ENCODE results near the gene TMUB2. TPM values are rescaled to one million over a fixed set of nuclear protein-coding genes. Genes with fewer than 3 reads are reported as not detected.

TMUB2 gene
- 34.5 to 43.3 TPM (median 42.7 TPM) in 5 replicates for total RNA-seq (2022; extraction: Qiagen RNA extraction)

DNA sequence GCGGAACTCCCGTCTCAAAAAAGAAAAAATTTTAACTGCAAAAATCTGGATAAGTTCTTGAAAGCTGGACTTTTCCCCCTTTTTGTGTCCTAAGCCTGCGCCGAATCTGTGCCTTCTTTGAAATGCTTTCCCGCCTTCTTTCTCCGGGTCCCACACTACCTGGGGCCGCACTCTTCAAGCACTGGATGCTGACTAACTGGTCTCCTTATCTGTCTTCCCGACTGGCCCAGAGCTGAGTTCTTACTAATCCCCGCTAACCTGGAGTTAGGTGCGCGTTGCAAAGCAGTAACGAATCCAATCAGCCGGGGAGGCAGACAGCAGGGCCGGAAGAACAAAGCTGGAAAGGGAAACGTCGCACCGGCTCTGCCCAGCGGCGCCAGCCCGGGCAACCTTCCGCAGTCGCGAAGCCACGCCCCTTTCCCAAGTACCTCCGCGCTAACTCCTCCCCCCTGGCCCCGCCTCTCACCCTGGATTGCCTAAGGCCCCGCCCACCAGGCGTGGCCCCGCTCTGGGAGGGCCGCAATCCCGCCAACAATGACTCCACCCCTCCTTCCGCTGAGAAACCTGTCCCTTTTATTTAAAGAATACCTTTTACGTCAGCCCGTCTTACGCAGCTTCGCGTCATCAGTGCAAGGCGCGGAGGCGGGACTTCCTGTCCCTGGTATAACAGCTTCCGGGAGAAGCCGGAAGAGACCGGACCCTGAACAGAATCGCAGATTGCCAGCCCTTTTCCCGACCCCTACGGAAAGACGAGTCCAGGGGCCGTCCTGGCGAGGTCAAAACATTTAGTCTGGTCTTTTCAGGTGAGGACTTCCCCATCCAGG lies at the start of gene TMUB2:
TMUB2 (plus strand) TSS at position 666 of the 824 bp plus-strand sequence. CDS start 737 bp downstream, outside the sequence.

GRCh38 chr17:44170499-44171201 lies 16.1 kb upstream of the TMUB2 start, which contains the start of gene ASB16:
TSS of gene ASB16 (plus strand) at chr17:44170704. CDS start at chr17:44170790, 86 bp downstream.

GRCh38 chr17:44199553-44200477 lies 13.0 kb downstream of the TMUB2 start, which contains the start of gene ATXN7L3:
TSS of gene ATXN7L3 (minus strand) at chr17:44199884. CDS start at chr17:44198070, 1,814 bp downstream.

DNA sequence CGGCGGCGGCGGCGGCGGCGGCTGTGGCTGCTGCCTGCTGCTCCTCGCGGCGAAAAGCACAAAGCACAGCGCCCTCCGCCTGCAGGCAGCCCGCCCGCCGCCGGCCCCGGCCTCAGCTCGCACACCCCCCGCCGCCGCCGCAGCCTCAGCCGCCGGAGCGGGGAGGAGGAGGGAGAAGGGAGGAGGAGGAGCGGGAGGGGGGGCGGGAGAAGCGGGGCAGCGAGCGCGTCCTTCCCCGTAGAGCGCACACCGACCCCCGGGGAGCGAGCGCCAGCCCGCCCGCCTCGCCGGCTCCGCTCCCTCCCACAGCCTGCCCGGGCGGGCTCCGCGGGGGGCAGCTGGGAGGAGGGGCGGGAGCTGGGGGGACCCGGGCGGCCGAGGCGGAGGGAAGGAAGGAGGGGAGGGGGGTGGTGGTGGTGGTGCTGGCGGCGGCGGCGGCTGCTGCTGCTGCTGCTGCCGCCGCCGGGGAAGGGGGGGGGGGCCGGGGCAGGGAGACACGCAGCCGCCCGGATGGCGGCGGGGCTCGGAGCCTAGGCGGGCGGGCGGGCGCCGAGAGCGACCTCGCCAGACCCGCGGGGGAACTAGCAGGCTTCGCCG lies 32.9 kb downstream of the TMUB2 start, which contains the start of gene UBTF:
UBTF (minus strand) TSS at position 60 of the 597 bp plus-strand sequence. CDS start 1,446 bp downstream, outside the sequence.

Other genes starting within 250 kb of the TMUB2 start
- 0.34 to 0.43 TPM in 2 of 5 replicates, not detected in the others for gene PPY, start 244.5 kb upstream of the TMUB2 start, total RNA-seq (2022; extraction: Qiagen RNA extraction)
- 0.08 TPM in 1 of 5 replicates, not detected in the others for gene PYY, start 233.0 kb upstream of the TMUB2 start, total RNA-seq (2022; extraction: Qiagen RNA extraction)
- gene NAGS, start 182.3 kb upstream of the TMUB2 start, total RNA-seq (2022; extraction: Qiagen RNA extraction): 1.1 to 1.4 TPM (median 1.2 TPM) in 5 replicates
- 26.6 to 32.4 TPM (median 30.7 TPM) in 5 replicates for gene TMEM101, start 172.0 kb upstream of the TMUB2 start, total RNA-seq (2022; extraction: Qiagen RNA extraction)
- 48.6 to 52.3 TPM (median 49.5 TPM) in 5 replicates for gene LSM12, start 120.3 kb upstream of the TMUB2 start, total RNA-seq (2022; extraction: Qiagen RNA extraction)
- gene G6PC3, start 116.2 kb upstream of the TMUB2 start, total RNA-seq (2022; extraction: Qiagen RNA extraction): 116 to 174 TPM (median 167 TPM) in 5 replicates
- 12.0 to 16.8 TPM (median 15.3 TPM) in 5 replicates for gene HDAC5, start 63.3 kb upstream of the TMUB2 start, total RNA-seq (2022; extraction: Qiagen RNA extraction)
- gene HROB, start 45.0 kb upstream of the TMUB2 start, total RNA-seq (2022; extraction: Qiagen RNA extraction): 8.3 to 11.9 TPM (median 11.3 TPM) in 5 replicates
- gene ASB16, start 16.3 kb upstream of the TMUB2 start, total RNA-seq (2022; extraction: Qiagen RNA extraction): 0.07 TPM in 3 of 5 replicates, not detected in the others
- gene ATXN7L3, start 12.9 kb downstream of the TMUB2 start, total RNA-seq (2022; extraction: Qiagen RNA extraction): 52.9 to 68.2 TPM (median 63.5 TPM) in 5 replicates
- gene UBTF, start 32.7 kb downstream of the TMUB2 start, total RNA-seq (2022; extraction: Qiagen RNA extraction): 79.2 to 91.0 TPM (median 85.8 TPM) in 5 replicates
- not detected in 5 replicates for gene SLC4A1, start 81.2 kb downstream of the TMUB2 start, total RNA-seq (2022; extraction: Qiagen RNA extraction)
- 0.82 to 1.5 TPM (median 0.88 TPM) in 5 replicates for gene RUNDC3A, start 121.6 kb downstream of the TMUB2 start, total RNA-seq (2022; extraction: Qiagen RNA extraction)
- gene SLC25A39, start 137.9 kb downstream of the TMUB2 start, total RNA-seq (2022; extraction: Qiagen RNA extraction): 145 to 205 TPM (median 196 TPM) in 5 replicates
- 224 to 253 TPM (median 236 TPM) in 5 replicates for gene GRN, start 158.3 kb downstream of the TMUB2 start, total RNA-seq (2022; extraction: Qiagen RNA extraction)
- gene FAM171A2, start 176.9 kb downstream of the TMUB2 start, total RNA-seq (2022; extraction: Qiagen RNA extraction): 2.8 to 4.8 TPM (median 3.5 TPM) in 5 replicates
- gene ITGA2B, start 202.7 kb downstream of the TMUB2 start, total RNA-seq (2022; extraction: Qiagen RNA extraction): 1.0 to 1.5 TPM (median 1.3 TPM) in 5 replicates

Data from A549 treated with AZD2906 at 1 μM for 4 hours (cell line).